Transverse colon (tissue), 3 donors: Measurements from ENCODE around the gene TDRKH.

Source experiments
- EP300 ChIP-seq: sonication (generic); formaldehyde crosslinking; IDR thresholded peaks from one replicate; pipeline ENCODE4 v1.6.1; 2017; ENCODE audit warnings: antibody characterized with exemption, low read depth
- POLR2A ChIP-seq: fragments of 450-650 bp; IDR thresholded peaks from one replicate; pipeline ENCODE4 v1.6.1; 2016; ENCODE audit warnings: antibody characterized with exemption, mild to moderate bottlenecking, moderate library complexity
- TF ChIP-seq, protein P1 (sequence below), 5 experiments: fragments of 200-600 bp in 3 of 5; fragments of 450-650 bp in 2 of 5; sonication (generic) in 3 of 5; IDR thresholded peaks; 1 replicate in 2 of 5; 2 replicates in 3 of 5; pipeline ENCODE4 v1.5.1; 2016 to 2017; ENCODE audit warnings: antibody characterized with exemption in 5 of 5, inconsistent platforms in 3 of 5, mild to moderate bottlenecking in 2 of 5, moderate library complexity in 1 of 5

DNA sequence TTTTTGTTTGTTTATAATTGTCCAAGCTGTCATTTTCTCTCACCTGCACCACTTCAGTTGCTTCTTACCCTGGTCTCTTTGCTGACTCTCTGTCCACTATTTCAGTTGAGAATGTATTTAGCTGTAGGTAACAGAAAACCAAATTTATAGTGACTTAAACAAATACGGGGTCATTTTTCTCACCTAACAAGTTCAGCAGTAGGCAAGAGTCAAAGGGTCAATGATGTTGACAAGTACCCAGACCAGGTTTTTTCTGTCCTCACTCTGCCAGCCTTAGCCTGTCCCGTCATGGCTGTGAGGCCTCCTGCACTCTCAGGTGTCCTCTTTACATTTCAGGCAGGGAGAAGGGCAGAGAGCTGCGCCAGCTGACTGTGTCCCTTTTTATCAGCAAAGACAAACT lies 57.2 kb downstream of the TDRKH start:
- TF ChIP-seq, protein P1, sequence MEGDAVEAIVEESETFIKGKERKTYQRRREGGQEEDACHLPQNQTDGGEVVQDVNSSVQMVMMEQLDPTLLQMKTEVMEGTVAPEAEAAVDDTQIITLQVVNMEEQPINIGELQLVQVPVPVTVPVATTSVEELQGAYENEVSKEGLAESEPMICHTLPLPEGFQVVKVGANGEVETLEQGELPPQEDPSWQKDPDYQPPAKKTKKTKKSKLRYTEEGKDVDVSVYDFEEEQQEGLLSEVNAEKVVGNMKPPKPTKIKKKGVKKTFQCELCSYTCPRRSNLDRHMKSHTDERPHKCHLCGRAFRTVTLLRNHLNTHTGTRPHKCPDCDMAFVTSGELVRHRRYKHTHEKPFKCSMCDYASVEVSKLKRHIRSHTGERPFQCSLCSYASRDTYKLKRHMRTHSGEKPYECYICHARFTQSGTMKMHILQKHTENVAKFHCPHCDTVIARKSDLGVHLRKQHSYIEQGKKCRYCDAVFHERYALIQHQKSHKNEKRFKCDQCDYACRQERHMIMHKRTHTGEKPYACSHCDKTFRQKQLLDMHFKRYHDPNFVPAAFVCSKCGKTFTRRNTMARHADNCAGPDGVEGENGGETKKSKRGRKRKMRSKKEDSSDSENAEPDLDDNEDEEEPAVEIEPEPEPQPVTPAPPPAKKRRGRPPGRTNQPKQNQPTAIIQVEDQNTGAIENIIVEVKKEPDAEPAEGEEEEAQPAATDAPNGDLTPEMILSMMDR (IDR thresholded peaks at IDR 0.05): no peak
- TF ChIP-seq POLR2A (no peak), EP300 (no peak)
